ENCODE results near the gene BTC.

Gene BTC

DNA sequence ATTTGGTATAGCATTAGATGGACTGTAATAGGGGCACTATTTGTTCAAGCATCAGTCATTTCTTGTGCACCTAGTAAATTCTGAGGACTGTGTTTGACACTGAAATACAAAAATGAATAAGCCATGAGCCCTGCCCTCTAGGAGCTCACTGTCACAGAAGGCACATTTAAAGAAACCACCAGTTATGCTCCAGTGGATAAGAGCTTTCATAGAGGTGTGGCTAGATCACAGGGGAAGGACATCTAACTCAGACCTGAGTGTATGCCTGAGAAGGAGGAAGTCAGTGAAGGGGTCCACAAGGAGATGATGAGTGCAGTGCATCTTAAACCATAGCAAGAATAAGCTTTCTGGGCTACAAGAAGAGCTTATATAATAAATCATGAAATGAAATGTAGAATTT lies 40.1 kb downstream of the BTC start:
- no peaks in the 10 kb centered on the region for H3K9me3 ChIP-seq (replicated peaks in 1 of 2; ENCODE audit: control insufficient read depth in 2 of 2, insufficient read depth in 1 of 2, low read depth in 1 of 2, low read length in 2 of 2)
- H2AK5ac ChIP-seq (ENCODE audit: low read depth, low read length) = no peak overlapping the region
- no peaks in the 10 kb centered on the region for H3K36me3 ChIP-seq (replicated peaks in 1 of 2; ENCODE audit: control insufficient read depth in 2 of 2, insufficient read depth in 2 of 2, low read length in 2 of 2)
- no peaks in the 10 kb centered on the region for H3K79me1 ChIP-seq (ENCODE audit: low read depth, low read length)
- no peak overlapping the region for H3K18ac ChIP-seq (ENCODE audit: low read length)
- no peak overlapping the region for H2BK15ac ChIP-seq (ENCODE audit: low read length)
- no peak overlapping the region for H3K4ac ChIP-seq (ENCODE audit: low read length)
- H3K4me2 ChIP-seq (ENCODE audit: insufficient read depth, low read length, poor library complexity, severe bottlenecking) = no peak overlapping the region
- no peak overlapping the region for H3K4me3 ChIP-seq (ENCODE audit: low read length in 2 of 2)
- no peak overlapping the region for H2AFZ ChIP-seq (ENCODE audit: low read length)
- no peaks in the 10 kb centered on the region for H3K27me3 ChIP-seq (ENCODE audit: control insufficient read depth in 3 of 3, insufficient read depth in 3 of 3, low read depth in 1 of 3, low read length in 3 of 3)
- no peak for DNase-seq (ENCODE audit: low spot score)
- no peak overlapping the region for H3K23ac ChIP-seq (ENCODE audit: low read depth, low read length, poor library complexity)
- H3K14ac ChIP-seq (ENCODE audit: low read length) = no peak overlapping the region
- H3K27ac ChIP-seq (replicated peaks; ENCODE audit: low read length) = no peak overlapping the region
- H2BK12ac ChIP-seq (ENCODE audit: low read length) = no peak overlapping the region
- H2BK120ac ChIP-seq (ENCODE audit: low read depth, low read length) = no peak overlapping the region
- no peak overlapping the region for H3K9ac ChIP-seq (ENCODE audit: low read depth, low read length, poor library complexity)
- H4K8ac ChIP-seq (ENCODE audit: low read depth, low read length) = no peak overlapping the region
- no peak overlapping the region for H2BK5ac ChIP-seq (ENCODE audit: low read length)
- H3K4me1 ChIP-seq (ENCODE audit: control insufficient read depth in 2 of 2, insufficient read depth in 1 of 2, low read depth in 1 of 2, low read length in 2 of 2) = peaks cover 0 to 7% of the 10 kb centered on the region in 2 donors
- no peak overlapping the region for H4K91ac ChIP-seq (ENCODE audit: low read depth, low read length, poor library complexity)

DNA sequence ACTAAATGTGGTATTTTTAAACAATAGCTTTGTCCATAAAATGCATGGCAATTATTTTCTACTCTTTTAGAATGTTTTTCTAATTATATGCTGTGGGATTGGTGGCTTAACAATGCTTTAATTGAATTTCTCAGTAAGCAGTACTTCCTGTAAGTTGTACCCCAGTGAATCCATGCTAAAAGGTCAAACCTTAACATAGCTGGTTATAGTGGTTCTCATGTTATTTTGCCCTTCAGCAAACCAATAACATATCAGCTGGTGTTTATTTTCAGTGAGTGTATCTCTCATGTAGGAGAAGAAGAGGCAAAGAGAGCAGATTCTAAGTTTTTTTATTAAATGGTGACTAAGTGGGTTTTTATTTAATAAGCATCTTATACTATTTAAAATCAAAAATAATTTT lies 41.5 kb downstream of the BTC start:
- Histone ChIP-seq H3K9me3 (replicated peaks in 1 of 2; ENCODE audit: control insufficient read depth in 2 of 2, insufficient read depth in 1 of 2, low read depth in 1 of 2, low read length in 2 of 2) (no peaks in the 10 kb centered on the region), H3K23ac (ENCODE audit: low read depth, low read length, poor library complexity) (no peak overlapping the region), H3K36me3 (replicated peaks in 1 of 2; ENCODE audit: control insufficient read depth in 2 of 2, insufficient read depth in 2 of 2, low read length in 2 of 2) (no peaks in the 10 kb centered on the region), H3K4me1 (ENCODE audit: control insufficient read depth in 2 of 2, insufficient read depth in 1 of 2, low read depth in 1 of 2, low read length in 2 of 2) (peaks cover 0 to 5% of the 10 kb centered on the region in 2 donors), H3K79me1 (ENCODE audit: low read depth, low read length) (no peaks in the 10 kb centered on the region), H3K4ac (ENCODE audit: low read length) (no peak overlapping the region), H4K8ac (ENCODE audit: low read depth, low read length) (no peak overlapping the region), H3K18ac (ENCODE audit: low read length) (no peak overlapping the region), H3K9ac (ENCODE audit: low read depth, low read length, poor library complexity) (no peak overlapping the region), H2BK5ac (ENCODE audit: low read length) (no peak overlapping the region), H3K27me3 (ENCODE audit: control insufficient read depth in 3 of 3, insufficient read depth in 3 of 3, low read depth in 1 of 3, low read length in 3 of 3) (no peaks in the 10 kb centered on the region), H2BK15ac (ENCODE audit: low read length) (no peak overlapping the region), H2AFZ (ENCODE audit: low read length) (no peak overlapping the region), H2BK120ac (ENCODE audit: low read depth, low read length) (no peak overlapping the region), H3K4me3 (ENCODE audit: low read length in 2 of 2) (no peak overlapping the region), H3K14ac (ENCODE audit: low read length) (no peak overlapping the region), H2AK5ac (ENCODE audit: low read depth, low read length) (no peak overlapping the region), H3K4me2 (ENCODE audit: insufficient read depth, low read length, poor library complexity, severe bottlenecking) (no peak overlapping the region), H4K91ac (ENCODE audit: low read depth, low read length, poor library complexity) (no peak overlapping the region), H3K27ac (replicated peaks; ENCODE audit: low read length) (no peak overlapping the region), H2BK12ac (ENCODE audit: low read length) (no peak overlapping the region)
- no peak for DNase-seq (ENCODE audit: low spot score)

DNA sequence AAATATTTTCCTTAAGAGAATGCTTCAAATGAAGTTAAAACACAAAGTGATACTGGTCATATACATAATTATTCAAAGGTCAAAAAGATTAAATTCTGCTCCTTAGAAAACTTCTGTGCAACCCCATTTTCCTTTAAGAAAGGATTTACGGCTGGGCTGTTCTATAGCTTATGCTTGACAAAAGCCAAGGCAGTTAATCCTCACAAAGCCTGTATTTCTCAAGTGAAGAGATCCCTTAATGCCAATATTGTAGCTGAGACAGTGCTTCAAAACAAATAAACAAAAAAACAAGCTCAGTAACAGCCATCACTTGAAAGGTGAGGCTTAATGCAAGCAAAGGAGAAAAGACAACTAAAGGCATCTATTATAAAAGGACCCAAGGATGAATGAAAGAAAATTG lies 42.5 kb downstream of the BTC start:
- Histone ChIP-seq H2BK5ac (ENCODE audit: low read length) (no peak overlapping the region), H3K79me1 (ENCODE audit: low read depth, low read length) (no peaks in the 10 kb centered on the region), H3K36me3 (replicated peaks in 1 of 2; ENCODE audit: control insufficient read depth in 2 of 2, insufficient read depth in 2 of 2, low read length in 2 of 2) (no peaks in the 10 kb centered on the region), H2BK15ac (ENCODE audit: low read length) (no peak overlapping the region), H3K4me2 (ENCODE audit: insufficient read depth, low read length, poor library complexity, severe bottlenecking) (no peak overlapping the region), H3K4me3 (ENCODE audit: low read length in 2 of 2) (no peak overlapping the region), H3K4ac (ENCODE audit: low read length) (no peak overlapping the region), H3K14ac (ENCODE audit: low read length) (no peak overlapping the region), H3K23ac (ENCODE audit: low read depth, low read length, poor library complexity) (no peak overlapping the region), H2AK5ac (ENCODE audit: low read depth, low read length) (no peak overlapping the region), H3K27me3 (ENCODE audit: control insufficient read depth in 3 of 3, insufficient read depth in 3 of 3, low read depth in 1 of 3, low read length in 3 of 3) (no peaks in the 10 kb centered on the region), H2BK12ac (ENCODE audit: low read length) (no peak overlapping the region), H3K9ac (ENCODE audit: low read depth, low read length, poor library complexity) (no peak overlapping the region), H3K27ac (replicated peaks; ENCODE audit: low read length) (no peak overlapping the region), H4K91ac (ENCODE audit: low read depth, low read length, poor library complexity) (no peak overlapping the region), H2BK120ac (ENCODE audit: low read depth, low read length) (no peak overlapping the region), H3K9me3 (replicated peaks in 1 of 2; ENCODE audit: control insufficient read depth in 2 of 2, insufficient read depth in 1 of 2, low read depth in 1 of 2, low read length in 2 of 2) (no peaks in the 10 kb centered on the region), H3K4me1 (ENCODE audit: control insufficient read depth in 2 of 2, insufficient read depth in 1 of 2, low read depth in 1 of 2, low read length in 2 of 2) (peaks cover 0 to 5% of the 10 kb centered on the region in 2 donors), H3K18ac (ENCODE audit: low read length) (no peak overlapping the region), H2AFZ (ENCODE audit: low read length) (no peak overlapping the region), H4K8ac (ENCODE audit: low read depth, low read length) (no peak overlapping the region)
- peak; percentile 45 for DNase-seq (ENCODE audit: low spot score)
- WGBS, 2 donors (ENCODE audit: extremely low coverage in 2 of 2, insufficient read length in 2 of 2, insufficient replicate concordance in 1 of 2) = no CpG with 5 or more reads among the region's 1 CpG

DNA sequence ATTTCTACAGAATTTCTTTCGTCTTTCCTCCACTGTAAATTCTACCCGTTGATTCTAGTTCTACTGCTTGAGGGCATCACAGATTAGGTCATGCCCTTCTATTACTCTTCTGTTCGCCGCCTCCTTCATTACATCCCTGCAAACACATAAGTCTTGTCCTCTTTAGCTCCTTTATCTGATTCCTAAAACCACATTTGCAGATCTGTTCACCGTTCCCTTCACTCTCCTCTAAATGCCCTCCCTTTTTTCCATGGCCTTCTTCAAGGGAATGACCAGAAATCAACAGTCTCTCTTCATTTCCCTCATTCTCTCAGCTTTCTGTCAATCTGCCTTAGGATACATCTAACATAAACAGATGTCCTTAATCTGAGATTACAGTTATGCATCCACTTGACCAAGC lies 43.1 kb downstream of the BTC start:
- Histone ChIP-seq H3K23ac (ENCODE audit: low read depth, low read length, poor library complexity) (no peak overlapping the region), H3K79me1 (ENCODE audit: low read depth, low read length) (no peaks in the 10 kb centered on the region), H4K91ac (ENCODE audit: low read depth, low read length, poor library complexity) (no peak overlapping the region), H2BK5ac (ENCODE audit: low read length) (no peak overlapping the region), H3K36me3 (replicated peaks in 1 of 2; ENCODE audit: control insufficient read depth in 2 of 2, insufficient read depth in 2 of 2, low read length in 2 of 2) (no peaks in the 10 kb centered on the region), H3K4me2 (ENCODE audit: insufficient read depth, low read length, poor library complexity, severe bottlenecking) (no peak overlapping the region), H4K8ac (ENCODE audit: low read depth, low read length) (no peak overlapping the region), H3K4me1 (ENCODE audit: control insufficient read depth in 2 of 2, insufficient read depth in 1 of 2, low read depth in 1 of 2, low read length in 2 of 2) (peaks cover 0 to 3% of the 10 kb centered on the region in 2 donors), H2BK120ac (ENCODE audit: low read depth, low read length) (no peak overlapping the region), H3K27me3 (ENCODE audit: control insufficient read depth in 3 of 3, insufficient read depth in 3 of 3, low read depth in 1 of 3, low read length in 3 of 3) (no peaks in the 10 kb centered on the region), H3K14ac (ENCODE audit: low read length) (no peak overlapping the region), H2AK5ac (ENCODE audit: low read depth, low read length) (no peak overlapping the region), H2AFZ (ENCODE audit: low read length) (no peak overlapping the region), H3K4me3 (ENCODE audit: low read length in 2 of 2) (no peak overlapping the region), H3K9ac (ENCODE audit: low read depth, low read length, poor library complexity) (no peak overlapping the region), H2BK15ac (ENCODE audit: low read length) (no peak overlapping the region), H3K18ac (ENCODE audit: low read length) (no peak overlapping the region), H3K4ac (ENCODE audit: low read length) (no peak overlapping the region), H2BK12ac (ENCODE audit: low read length) (no peak overlapping the region), H3K9me3 (replicated peaks in 1 of 2; ENCODE audit: control insufficient read depth in 2 of 2, insufficient read depth in 1 of 2, low read depth in 1 of 2, low read length in 2 of 2) (no peaks in the 10 kb centered on the region), H3K27ac (replicated peaks; ENCODE audit: low read length) (no peak overlapping the region)
- DNase-seq (ENCODE audit: low spot score) = no peak
- no CpG with 5 or more reads among the region's 5 CpGs for WGBS, 2 donors (ENCODE audit: extremely low coverage in 2 of 2, insufficient read length in 2 of 2, insufficient replicate concordance in 1 of 2)
